Measurements from ENCODE around the gene ASB13. TPM values are rescaled to one million over a fixed set of nuclear protein-coding genes. Genes with fewer than 3 reads are reported as not detected.

Gene ASB13
- total and polyA plus RNA-seq, 2 experiments from 2014 or later = 11.6 to 20.2 TPM

DNA sequence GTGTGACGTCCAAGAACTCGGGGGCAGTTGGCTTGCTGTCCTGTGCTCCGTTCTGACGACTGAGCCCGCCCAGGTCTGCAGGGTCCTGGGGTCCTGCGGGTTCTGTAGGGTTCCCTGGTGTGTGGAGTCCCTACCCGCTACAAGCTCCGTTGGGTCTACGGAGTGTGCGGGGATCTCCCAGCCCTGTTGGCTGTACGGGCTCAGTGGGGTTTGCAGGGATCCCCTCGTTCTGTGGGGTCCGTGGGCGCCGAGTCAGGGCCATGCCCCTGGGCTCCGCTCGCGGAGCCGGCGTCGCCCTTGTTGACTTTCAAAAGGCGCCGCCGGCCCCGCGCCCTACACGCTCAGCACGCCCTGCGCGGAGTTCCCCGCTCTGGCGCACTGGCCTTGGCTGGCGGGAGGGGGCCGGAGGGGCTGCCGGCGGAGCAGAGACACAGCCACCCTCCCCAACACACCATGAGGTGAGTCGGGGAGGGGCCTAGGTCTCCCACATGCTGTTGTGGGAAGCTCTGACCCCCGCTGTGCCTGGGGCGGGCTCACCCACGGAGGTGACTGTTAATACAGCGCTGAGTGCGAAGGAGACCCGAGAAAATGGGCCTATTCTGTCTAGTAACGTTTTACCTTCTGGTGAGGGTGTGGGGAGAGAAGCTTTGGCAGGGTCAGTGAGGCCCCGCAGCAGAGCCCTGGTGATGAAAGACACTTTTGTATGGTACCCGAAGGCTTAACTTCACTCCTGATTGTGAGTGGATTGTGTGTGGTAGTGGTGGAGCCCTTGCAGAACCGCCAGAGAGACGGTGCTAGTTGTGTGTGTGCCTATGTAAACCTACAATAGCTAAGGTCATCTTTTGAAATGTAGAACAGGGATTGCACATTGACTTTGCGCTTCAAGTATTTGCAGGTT lies 26.3 kb upstream of the ASB13 start:
- Histone ChIP-seq H3K4me3 (peak overlapping the region; percentile 73), H3K27me3 (ENCODE audit: insufficient read depth) (no peaks in the 10 kb centered on the region), H3K36me3 (ENCODE audit: insufficient read depth) (no peaks in the 10 kb centered on the region), H3F3A (replicated peaks; ENCODE audit: low read depth) (no peaks in the 10 kb centered on the region), H3K79me2 (replicated peaks; ENCODE audit: insufficient read depth) (peaks cover 100% of the 10 kb centered on the region), H2AFZ (peak overlapping the region; percentile 58; the same call in 1 of the 2 replicates), H3K9me2 (ENCODE audit: insufficient read depth) (no peaks in the 10 kb centered on the region), H4K20me1 (replicated peaks; ENCODE audit: insufficient read depth) (peaks cover 43% of the 10 kb centered on the region), H3K4me2 (peak overlapping the region; percentile 90), H3K27ac (ENCODE audit: low read depth) (0 out of 2 replicates have a peak overlapping the region, but pooled peaks have one; percentile 5), H3K4me1 (ENCODE audit: insufficient read depth) (peaks cover 25% of the 10 kb centered on the region)
- ATAC-seq = peak; percentile 94
- H3K4me3 Mint-ChIP-seq = peak overlapping the region; percentile 77
- no peaks in the 10 kb centered on the region for H3K9me3 Mint-ChIP-seq
- peak; percentile 81 for DNase-seq (ENCODE audit: low spot score)
- H3K4me1 Mint-ChIP-seq = peaks cover 39% of the 10 kb centered on the region
- H3K27me3 Mint-ChIP-seq (ENCODE audit: insufficient read depth, low read depth, poor library complexity) = no peaks in the 10 kb centered on the region
- peak overlapping the region; percentile 52 for H3K27ac Mint-ChIP-seq
- TF ChIP-seq, protein P1, sequence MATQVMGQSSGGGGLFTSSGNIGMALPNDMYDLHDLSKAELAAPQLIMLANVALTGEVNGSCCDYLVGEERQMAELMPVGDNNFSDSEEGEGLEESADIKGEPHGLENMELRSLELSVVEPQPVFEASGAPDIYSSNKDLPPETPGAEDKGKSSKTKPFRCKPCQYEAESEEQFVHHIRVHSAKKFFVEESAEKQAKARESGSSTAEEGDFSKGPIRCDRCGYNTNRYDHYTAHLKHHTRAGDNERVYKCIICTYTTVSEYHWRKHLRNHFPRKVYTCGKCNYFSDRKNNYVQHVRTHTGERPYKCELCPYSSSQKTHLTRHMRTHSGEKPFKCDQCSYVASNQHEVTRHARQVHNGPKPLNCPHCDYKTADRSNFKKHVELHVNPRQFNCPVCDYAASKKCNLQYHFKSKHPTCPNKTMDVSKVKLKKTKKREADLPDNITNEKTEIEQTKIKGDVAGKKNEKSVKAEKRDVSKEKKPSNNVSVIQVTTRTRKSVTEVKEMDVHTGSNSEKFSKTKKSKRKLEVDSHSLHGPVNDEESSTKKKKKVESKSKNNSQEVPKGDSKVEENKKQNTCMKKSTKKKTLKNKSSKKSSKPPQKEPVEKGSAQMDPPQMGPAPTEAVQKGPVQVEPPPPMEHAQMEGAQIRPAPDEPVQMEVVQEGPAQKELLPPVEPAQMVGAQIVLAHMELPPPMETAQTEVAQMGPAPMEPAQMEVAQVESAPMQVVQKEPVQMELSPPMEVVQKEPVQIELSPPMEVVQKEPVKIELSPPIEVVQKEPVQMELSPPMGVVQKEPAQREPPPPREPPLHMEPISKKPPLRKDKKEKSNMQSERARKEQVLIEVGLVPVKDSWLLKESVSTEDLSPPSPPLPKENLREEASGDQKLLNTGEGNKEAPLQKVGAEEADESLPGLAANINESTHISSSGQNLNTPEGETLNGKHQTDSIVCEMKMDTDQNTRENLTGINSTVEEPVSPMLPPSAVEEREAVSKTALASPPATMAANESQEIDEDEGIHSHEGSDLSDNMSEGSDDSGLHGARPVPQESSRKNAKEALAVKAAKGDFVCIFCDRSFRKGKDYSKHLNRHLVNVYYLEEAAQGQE (IDR thresholded peaks at IDR 0.05; ENCODE audit: unreplicated experiment) = no peak
- no peak for TF ChIP-seq POLR2AphosphoS5 (IDR thresholded peaks at IDR 0.05; ENCODE audit: low read depth)
- peak; percentile 32; the same call in 1 of the 2 replicates for TF ChIP-seq CREB1 (CRISPR knock-in tag; IDR thresholded peaks at IDR 0.05; ENCODE audit: low read depth)
- no peak for TF ChIP-seq ZNF331 (CRISPR knock-in tag; IDR thresholded peaks at IDR 0.05; ENCODE audit: low read depth)
- no peaks in the 10 kb centered on the region; the same call in 2 of the 3 replicates for H3K36me3 Mint-ChIP-seq (ENCODE audit: low read depth)

DNA sequence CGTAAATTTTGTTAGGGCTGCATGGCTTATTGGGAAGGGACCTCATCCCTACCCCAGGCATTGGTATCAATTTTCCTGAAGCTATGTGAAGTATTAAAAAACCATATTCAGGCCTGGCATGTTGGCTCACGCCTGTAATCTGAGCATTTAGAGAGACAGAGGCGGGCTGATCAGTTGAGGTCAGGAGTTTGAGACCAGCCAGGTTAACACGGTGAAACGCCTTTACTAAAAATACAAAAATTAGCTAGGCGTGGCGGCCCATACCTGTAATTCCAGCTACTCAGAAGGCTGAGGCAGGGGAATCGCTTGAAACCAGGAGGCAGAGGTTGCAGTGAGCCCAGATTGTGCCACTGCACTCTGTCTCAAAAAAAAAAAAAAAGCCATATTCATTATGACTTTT lies 25.4 kb upstream of the ASB13 start:
- H3K4me3 ChIP-seq = peak overlapping the region; percentile 73
- Mint-ChIP-seq H3K4me3 (peak overlapping the region; percentile 77), H3K4me1 (peaks cover 34% of the 10 kb centered on the region), H3K27me3 (ENCODE audit: insufficient read depth, low read depth, poor library complexity) (no peaks in the 10 kb centered on the region), H3K27ac (no peak overlapping the region), H3K9me3 (no peaks in the 10 kb centered on the region), H3K36me3 (ENCODE audit: low read depth) (no peaks in the 10 kb centered on the region; the same call in 2 of the 3 replicates)
- peak overlapping the region; percentile 90 for H3K4me2 ChIP-seq
- H2AFZ ChIP-seq = no peak overlapping the region; the same call in 1 of the 2 replicates
- no peak for ATAC-seq
- H3F3A ChIP-seq (replicated peaks; ENCODE audit: low read depth) = no peaks in the 10 kb centered on the region
- no peaks in the 10 kb centered on the region for H3K9me2 ChIP-seq (ENCODE audit: insufficient read depth)
- no peaks in the 10 kb centered on the region for H3K27me3 ChIP-seq (ENCODE audit: insufficient read depth)
- peaks cover 100% of the 10 kb centered on the region for H3K79me2 ChIP-seq (replicated peaks; ENCODE audit: insufficient read depth)
- H3K36me3 ChIP-seq (ENCODE audit: insufficient read depth) = no peaks in the 10 kb centered on the region
- H3K27ac ChIP-seq (ENCODE audit: low read depth) = no peak overlapping the region
- H4K20me1 ChIP-seq (replicated peaks; ENCODE audit: insufficient read depth) = peaks cover 47% of the 10 kb centered on the region
- DNase-seq (ENCODE audit: low spot score) = peak; percentile 19
- H3K4me1 ChIP-seq (ENCODE audit: insufficient read depth) = peaks cover 16% of the 10 kb centered on the region
- TF ChIP-seq JUNB (IDR thresholded peaks at IDR 0.05; ENCODE audit: unreplicated experiment) (no peak), EZH2phosphoT487 (IDR thresholded peaks at IDR 0.05; ENCODE audit: unreplicated experiment) (no peak), CREB1 (CRISPR knock-in tag; IDR thresholded peaks at IDR 0.05; ENCODE audit: low read depth) (no peak), POLR2AphosphoS5 (IDR thresholded peaks at IDR 0.05; ENCODE audit: low read depth) (no peak)
- TF ChIP-seq, protein P2, sequence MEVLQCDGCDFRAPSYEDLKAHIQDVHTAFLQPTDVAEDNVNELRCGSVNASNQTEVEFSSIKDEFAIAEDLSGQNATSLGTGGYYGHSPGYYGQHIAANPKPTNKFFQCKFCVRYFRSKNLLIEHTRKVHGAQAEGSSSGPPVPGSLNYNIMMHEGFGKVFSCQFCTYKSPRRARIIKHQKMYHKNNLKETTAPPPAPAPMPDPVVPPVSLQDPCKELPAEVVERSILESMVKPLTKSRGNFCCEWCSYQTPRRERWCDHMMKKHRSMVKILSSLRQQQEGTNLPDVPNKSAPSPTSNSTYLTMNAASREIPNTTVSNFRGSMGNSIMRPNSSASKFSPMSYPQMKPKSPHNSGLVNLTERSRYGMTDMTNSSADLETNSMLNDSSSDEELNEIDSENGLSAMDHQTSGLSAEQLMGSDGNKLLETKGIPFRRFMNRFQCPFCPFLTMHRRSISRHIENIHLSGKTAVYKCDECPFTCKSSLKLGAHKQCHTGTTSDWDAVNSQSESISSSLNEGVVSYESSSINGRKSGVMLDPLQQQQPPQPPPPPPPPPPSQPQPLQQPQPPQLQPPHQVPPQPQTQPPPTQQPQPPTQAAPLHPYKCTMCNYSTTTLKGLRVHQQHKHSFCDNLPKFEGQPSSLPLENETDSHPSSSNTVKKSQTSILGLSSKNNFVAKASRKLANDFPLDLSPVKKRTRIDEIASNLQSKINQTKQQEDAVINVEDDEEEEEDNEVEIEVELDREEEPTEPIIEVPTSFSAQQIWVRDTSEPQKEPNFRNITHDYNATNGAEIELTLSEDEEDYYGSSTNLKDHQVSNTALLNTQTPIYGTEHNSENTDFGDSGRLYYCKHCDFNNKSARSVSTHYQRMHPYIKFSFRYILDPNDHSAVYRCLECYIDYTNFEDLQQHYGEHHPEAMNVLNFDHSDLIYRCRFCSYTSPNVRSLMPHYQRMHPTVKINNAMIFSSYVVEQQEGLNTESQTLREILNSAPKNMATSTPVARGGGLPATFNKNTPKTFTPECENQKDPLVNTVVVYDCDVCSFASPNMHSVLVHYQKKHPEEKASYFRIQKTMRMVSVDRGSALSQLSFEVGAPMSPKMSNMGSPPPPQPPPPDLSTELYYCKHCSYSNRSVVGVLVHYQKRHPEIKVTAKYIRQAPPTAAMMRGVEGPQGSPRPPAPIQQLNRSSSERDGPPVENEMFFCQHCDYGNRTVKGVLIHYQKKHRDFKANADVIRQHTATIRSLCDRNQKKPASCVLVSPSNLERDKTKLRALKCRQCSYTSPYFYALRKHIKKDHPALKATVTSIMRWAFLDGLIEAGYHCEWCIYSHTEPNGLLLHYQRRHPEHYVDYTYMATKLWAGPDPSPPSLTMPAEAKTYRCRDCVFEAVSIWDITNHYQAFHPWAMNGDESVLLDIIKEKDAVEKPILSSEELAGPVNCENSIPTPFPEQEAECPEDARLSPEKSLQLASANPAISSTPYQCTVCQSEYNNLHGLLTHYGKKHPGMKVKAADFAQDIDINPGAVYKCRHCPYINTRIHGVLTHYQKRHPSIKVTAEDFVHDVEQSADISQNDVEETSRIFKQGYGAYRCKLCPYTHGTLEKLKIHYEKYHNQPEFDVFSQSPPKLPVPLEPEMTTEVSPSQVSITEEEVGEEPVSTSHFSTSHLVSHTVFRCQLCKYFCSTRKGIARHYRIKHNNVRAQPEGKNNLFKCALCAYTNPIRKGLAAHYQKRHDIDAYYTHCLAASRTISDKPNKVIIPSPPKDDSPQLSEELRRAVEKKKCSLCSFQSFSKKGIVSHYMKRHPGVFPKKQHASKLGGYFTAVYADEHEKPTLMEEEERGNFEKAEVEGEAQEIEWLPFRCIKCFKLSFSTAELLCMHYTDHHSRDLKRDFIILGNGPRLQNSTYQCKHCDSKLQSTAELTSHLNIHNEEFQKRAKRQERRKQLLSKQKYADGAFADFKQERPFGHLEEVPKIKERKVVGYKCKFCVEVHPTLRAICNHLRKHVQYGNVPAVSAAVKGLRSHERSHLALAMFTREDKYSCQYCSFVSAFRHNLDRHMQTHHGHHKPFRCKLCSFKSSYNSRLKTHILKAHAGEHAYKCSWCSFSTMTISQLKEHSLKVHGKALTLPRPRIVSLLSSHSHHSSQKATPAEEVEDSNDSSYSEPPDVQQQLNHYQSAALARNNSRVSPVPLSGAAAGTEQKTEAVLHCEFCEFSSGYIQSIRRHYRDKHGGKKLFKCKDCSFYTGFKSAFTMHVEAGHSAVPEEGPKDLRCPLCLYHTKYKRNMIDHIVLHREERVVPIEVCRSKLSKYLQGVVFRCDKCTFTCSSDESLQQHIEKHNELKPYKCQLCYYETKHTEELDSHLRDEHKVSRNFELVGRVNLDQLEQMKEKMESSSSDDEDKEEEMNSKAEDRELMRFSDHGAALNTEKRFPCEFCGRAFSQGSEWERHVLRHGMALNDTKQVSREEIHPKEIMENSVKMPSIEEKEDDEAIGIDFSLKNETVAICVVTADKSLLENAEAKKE (CRISPR knock-in tag; IDR thresholded peaks at IDR 0.05) = no peak
- TF ChIP-seq, protein P3, sequence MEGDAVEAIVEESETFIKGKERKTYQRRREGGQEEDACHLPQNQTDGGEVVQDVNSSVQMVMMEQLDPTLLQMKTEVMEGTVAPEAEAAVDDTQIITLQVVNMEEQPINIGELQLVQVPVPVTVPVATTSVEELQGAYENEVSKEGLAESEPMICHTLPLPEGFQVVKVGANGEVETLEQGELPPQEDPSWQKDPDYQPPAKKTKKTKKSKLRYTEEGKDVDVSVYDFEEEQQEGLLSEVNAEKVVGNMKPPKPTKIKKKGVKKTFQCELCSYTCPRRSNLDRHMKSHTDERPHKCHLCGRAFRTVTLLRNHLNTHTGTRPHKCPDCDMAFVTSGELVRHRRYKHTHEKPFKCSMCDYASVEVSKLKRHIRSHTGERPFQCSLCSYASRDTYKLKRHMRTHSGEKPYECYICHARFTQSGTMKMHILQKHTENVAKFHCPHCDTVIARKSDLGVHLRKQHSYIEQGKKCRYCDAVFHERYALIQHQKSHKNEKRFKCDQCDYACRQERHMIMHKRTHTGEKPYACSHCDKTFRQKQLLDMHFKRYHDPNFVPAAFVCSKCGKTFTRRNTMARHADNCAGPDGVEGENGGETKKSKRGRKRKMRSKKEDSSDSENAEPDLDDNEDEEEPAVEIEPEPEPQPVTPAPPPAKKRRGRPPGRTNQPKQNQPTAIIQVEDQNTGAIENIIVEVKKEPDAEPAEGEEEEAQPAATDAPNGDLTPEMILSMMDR (conservative IDR thresholded peaks at IDR 0.05; ENCODE audit: low read depth in 2 of 2) = no peak

All from GM23338 (cell line).